HepG2 (cell line): ENCODE data around the gene ACYP2. TPM values are rescaled to one million over a fixed set of nuclear protein-coding genes. Genes with fewer than 3 reads are reported as not detected.

Experiments used
- ATAC-seq: fragments of 200-7000 bp; cut with Tn5 transposase; 3 replicates; pipeline ENCODE4 v1.9.1; 2020; ENCODE audit warnings: mild to moderate bottlenecking, moderate library complexity
- BruUV-seq: library from RNA; stranded (reverse); fragments of 400-500 nt; replicated peaks from 2 replicates; lab custom pipeline; 2021; lab: Mats Ljungman, UMichigan
- CTCF ChIA-PET: fragments of 300-600 bp; formaldehyde crosslinking; extraction: SDS; loops from one replicate; lab custom pipeline; 2021; ENCODE audit warnings: low total read pairs, inconsistent platforms, low intra/inter-chr PET ratio; lab: Yijun Ruan, JAX
- POLR2A ChIA-PET: fragments of 350-600 bp; sonication (Branson Sonifier 250); formaldehyde crosslinking; loops from one replicate; lab custom pipeline; 2020; ENCODE audit warnings: antibody characterized with exemption, inconsistent platforms; lab: Yijun Ruan, JAX
- DNase-seq: peaks from one replicate; pipeline ENCODE4 v3.0.0-alpha.2; 2015; ENCODE audit warnings: low spot score
- FAIRE-seq: peaks from 3 replicates; lab custom pipeline; 2011; peaks lifted over from hg19 to GRCh38; lab: Jason Lieb, UNC
- H2AFZ ChIP-seq: one replicate; pipeline ENCODE4 v1.6.1; 2011; ENCODE audit warnings: low read length, inconsistent platforms
- H3K27ac ChIP-seq: fragments of 300-600 bp; 3 replicates; pipeline ENCODE4 v1.8.0; 2011; ENCODE audit warnings: mixed run types, mild to moderate bottlenecking, mixed read lengths, low read length, inconsistent platforms; ENCODE audit not compliant: insufficient read depth; ENCODE audit errors: extremely low read length
- H3K27me3 ChIP-seq, 2 experiments: fragments of 200-600 bp in 1 of 2; 2 replicates in 1 of 2; 3 replicates in 1 of 2; pipeline versions ENCODE4 v1.6.0 to v1.8.0; 2011; ENCODE audit warnings: low read length in 2 of 2, mild to moderate bottlenecking in 2 of 2, moderate library complexity in 2 of 2, inconsistent platforms in 1 of 2; ENCODE audit not compliant: insufficient read depth in 2 of 2, control insufficient read depth in 1 of 2
- H3K36me3 ChIP-seq, 2 experiments: fragments of 200-600 bp in 1 of 2; replicated peaks in 1 of 2; 2 replicates in 1 of 2; 3 replicates in 1 of 2; pipeline versions ENCODE4 v1.5.1 to v1.8.0; 2011; ENCODE audit warnings: low read length in 2 of 2, inconsistent platforms in 1 of 2; ENCODE audit not compliant: insufficient read depth in 2 of 2, control insufficient read depth in 1 of 2
- H3K4me1 ChIP-seq: 2 replicates; pipeline ENCODE4 v1.5.1; 2012; ENCODE audit warnings: low read length, inconsistent platforms; ENCODE audit not compliant: insufficient read depth
- H3K4me2 ChIP-seq: 2 replicates; pipeline ENCODE4 v1.6.0; 2011; ENCODE audit warnings: low read depth, low read length, inconsistent platforms
- H3K4me3 ChIP-seq, 3 experiments: fragments of 200-600 bp in 1 of 3; sonication (generic), shearing (Covaris generic) in 1 of 3; replicated peaks in 1 of 3; 2 replicates each; pipeline ENCODE4 v1.5.1; 2011 to 2016; ENCODE audit warnings: low read length in 3 of 3, inconsistent platforms in 2 of 3, low read depth in 2 of 3, mild to moderate bottlenecking in 2 of 3, control low read depth in 1 of 3, mixed read lengths in 1 of 3; ENCODE audit not compliant: insufficient read depth in 1 of 3
- H3K79me2 ChIP-seq: one replicate; pipeline ENCODE4 v1.6.1; 2011; ENCODE audit warnings: low read length, inconsistent platforms; ENCODE audit not compliant: insufficient read depth
- H3K9ac ChIP-seq: 2 replicates; pipeline ENCODE4 v1.6.0; 2011; ENCODE audit warnings: mild to moderate bottlenecking, low read depth, low read length, inconsistent platforms; ENCODE audit not compliant: insufficient read depth
- H3K9me3 ChIP-seq: 2 replicates; pipeline ENCODE4 v1.5.1; 2012; ENCODE audit warnings: mild to moderate bottlenecking, low read length
- H4K20me1 ChIP-seq: 2 replicates; pipeline ENCODE4 v1.6.0; 2011; ENCODE audit warnings: inconsistent platforms, mild to moderate bottlenecking, low read length, moderate library complexity; ENCODE audit not compliant: insufficient read depth
- CHD2 ChIP-seq: IDR thresholded peaks from 2 replicates; pipeline ENCODE4 v1.6.1; 2011; ENCODE audit warnings: low read depth, low read length, improper control_type of control experiment
- KLF9 ChIP-seq: IDR thresholded peaks from 2 replicates; pipeline ENCODE4 v1.6.1; 2016; ENCODE audit warnings: low read depth
- NFE2L1 ChIP-seq: sonication (generic); formaldehyde crosslinking; IDR thresholded peaks from 2 replicates; pipeline ENCODE4 v1.4.0; 2020; ENCODE audit warnings: missing genetic modification reagents, mild to moderate bottlenecking, borderline replicate concordance
- PAWR ChIP-seq: sonication (generic); formaldehyde crosslinking; IDR thresholded peaks from 2 replicates; pipeline ENCODE4 v1.4.0; 2020; ENCODE audit warnings: missing genetic modification reagents, mild to moderate bottlenecking, borderline replicate concordance
- PLRG1 ChIP-seq: fragments of 450-650 bp; conservative IDR thresholded peaks from 2 replicates; pipeline ENCODE4 v1.6.1; 2016
- RFXANK ChIP-seq: IDR thresholded peaks from 2 replicates; pipeline ENCODE4 v1.6.1; 2016
- RORA ChIP-seq: sonication (generic); formaldehyde crosslinking; IDR thresholded peaks from 2 replicates; pipeline ENCODE4 v1.5.0; 2020; ENCODE audit warnings: mild to moderate bottlenecking, missing genetic modification reagents, moderate library complexity
- TRIM24 ChIP-seq: sonication (generic); formaldehyde crosslinking; IDR thresholded peaks from 2 replicates; pipeline ENCODE4 v1.8.0; 2022; ENCODE audit warnings: mild to moderate bottlenecking, missing genetic modification reagents
- ZBTB37 ChIP-seq: sonication (generic); formaldehyde crosslinking; IDR thresholded peaks from 2 replicates; pipeline ENCODE4 v1.4.0; 2020; ENCODE audit warnings: mild to moderate bottlenecking, missing genetic modification reagents
- ZKSCAN5 ChIP-seq: sonication (generic); formaldehyde crosslinking; IDR thresholded peaks from 2 replicates; pipeline ENCODE4 v1.5.1; 2020; ENCODE audit warnings: mild to moderate bottlenecking, missing genetic modification reagents
- ZNF274 ChIP-seq: sonication (generic); formaldehyde crosslinking; IDR thresholded peaks from 2 replicates; pipeline ENCODE4 v1.5.1; 2020; ENCODE audit warnings: mild to moderate bottlenecking, missing genetic modification reagents
- ZNF280B ChIP-seq: sonication (generic); formaldehyde crosslinking; IDR thresholded peaks from 2 replicates; pipeline ENCODE4 v1.5.0; 2020; ENCODE audit warnings: missing genetic modification reagents, mild to moderate bottlenecking, borderline replicate concordance
- ZNF3 ChIP-seq: IDR thresholded peaks from 2 replicates; pipeline ENCODE4 v1.7.0; 2017; ENCODE audit warnings: inconsistent platforms
- ZNF503 ChIP-seq: sonication (generic); formaldehyde crosslinking; IDR thresholded peaks from 2 replicates; pipeline ENCODE4 v1.4.0; 2020; ENCODE audit warnings: missing genetic modification reagents
- ZNF766 ChIP-seq: sonication (generic); formaldehyde crosslinking; IDR thresholded peaks from 2 replicates; pipeline ENCODE4 v1.5.0; 2020; ENCODE audit warnings: missing genetic modification reagents, borderline replicate concordance
- ZNF770 ChIP-seq: sonication (generic); formaldehyde crosslinking; IDR thresholded peaks from 2 replicates; pipeline ENCODE4 v1.5.0; 2020; ENCODE audit warnings: mild to moderate bottlenecking, missing genetic modification reagents
- ZNF83 ChIP-seq: sonication (generic); formaldehyde crosslinking; IDR thresholded peaks from 2 replicates; pipeline ENCODE4 v1.4.0; 2020; ENCODE audit warnings: missing genetic modification reagents, mild to moderate bottlenecking, borderline replicate concordance
- WGBS: methylation state at CpG from one replicate; pipeline ENCODE4 v1.1.6; 2017; ENCODE audit warnings: low lambda C conversion rate; 5-methylcytosine and 5-hydroxymethylcytosine counted together
- in situ Hi-C: cut with HindIII; loops from 2 replicates; pipeline ENCODE4 v1.10.0; 2017; ENCODE audit warnings: low pct_unique_long_range_greater_than_20kb; ENCODE audit not compliant: extremely low pct_ligation_motif_present
- intact Hi-C: fragments of 100-400 bp; cut with micrococcal nuclease; formaldehyde crosslinking; loops from one replicate; pipeline ENCODE4 v1.10.0; 2022; ENCODE audit not compliant: unreplicated experiment
- polyA plus RNA-seq, 8 experiments: library from polyadenylated mRNA; depleted of rRNA in 3 of 8; stranded (reverse) in 7 of 8; unstranded in 1 of 8; fragments of >200 nt; fragmentation: Illumina TruSeq in 4 of 8; extraction: Trizol in 4 of 8; gene quantifications; 2 replicates each; pipeline versions ENCODE4 v1.2.1 to v1.2.3, GENCODE V29; 2011 to 2016; ENCODE audit warnings: low read depth in 4 of 8, missing spikeins in 1 of 8, mixed read lengths in 1 of 8; ENCODE audit not compliant: insufficient read depth in 1 of 8
- total RNA-seq, 5 experiments: library from RNA; depleted of rRNA; stranded (reverse); fragments of >200 nt; fragmentation: Illumina TruSeq; extraction: Trizol; gene quantifications; 2 replicates each; pipeline ENCODE4 v1.2.3, GENCODE V29; 2016; ENCODE audit warnings: low read depth in 1 of 5

ACYP2 gene
- total and polyA plus RNA-seq, 2 of the 13 experiments (the other 11 are each of a cell fraction or from before 2014, with no cell fraction given) = 12.3 to 12.7 TPM

GRCh38 chr2:54189539-54189938 lies 74.1 kb downstream of the ACYP2 start:
- H3K9me3 ChIP-seq = no peaks in the 10 kb centered on the region
- DNase-seq = no peak
- no peak for TF ChIP-seq TRIM24 (CRISPR knock-in tag)
- TF ChIP-seq ZNF3 (CRISPR knock-in tag) = no peak
- no peak for TF ChIP-seq ZBTB37 (CRISPR knock-in tag)
- no peak for TF ChIP-seq ZNF770
- TF ChIP-seq RFXANK (CRISPR knock-in tag) = no peak
- TF ChIP-seq ZNF274 (CRISPR knock-in tag) = no peak
- TF ChIP-seq NFE2L1 = no peak
- TF ChIP-seq ZNF766 = no peak
- TF ChIP-seq KLF9 (CRISPR knock-in tag) = no peak
- TF ChIP-seq PAWR = no peak
- no peak for TF ChIP-seq ZKSCAN5 (CRISPR knock-in tag)
- TF ChIP-seq ZNF280B (CRISPR knock-in tag) = no peak
- no peak for TF ChIP-seq CHD2
- no peak for TF ChIP-seq PLRG1
- no peak for TF ChIP-seq ZNF83 (CRISPR knock-in tag)
- no peak for TF ChIP-seq RORA (CRISPR knock-in tag)
- TF ChIP-seq ZNF503 (CRISPR knock-in tag) = no peak
- 92% methylated on average over 2 of the region's 2 CpGs for WGBS
- no peak for ATAC-seq
- no peaks in the 10 kb centered on the region for H3K79me2 ChIP-seq
- in situ Hi-C loops = no loop called here
- peaks cover 10% of the 10 kb centered on the region for H3K4me1 ChIP-seq
- FAIRE-seq = no peak
- no peak overlapping the region for H3K9ac ChIP-seq
- H2AFZ ChIP-seq = no peak overlapping the region
- no peak overlapping the region for H3K4me2 ChIP-seq
- no peaks in the 10 kb centered on the region for H3K36me3 ChIP-seq
- intact Hi-C loops = no loop called here
- POLR2A ChIA-PET = no interaction called here
- no peaks in the 10 kb centered on the region for H3K27me3 ChIP-seq
- CTCF ChIA-PET = no interaction called here
- no TSS peak for BruUV-seq
- H3K4me3 ChIP-seq = no peak overlapping the region
- H4K20me1 ChIP-seq = no peaks in the 10 kb centered on the region
- no peak overlapping the region for H3K27ac ChIP-seq
